Hematopoietic multipotent progenitor cell treated with erythropoietin and hydrocortisone succinate and interleukin-3 and kit ligand, for 8 days (in vitro differentiated cells): ENCODE data around the gene RUNX2.

Source experiments
- DNase-seq: peaks from one replicate; pipeline ENCODE4 v3.0.0-alpha.2; 2015

The RUNX2 gene

DNA sequence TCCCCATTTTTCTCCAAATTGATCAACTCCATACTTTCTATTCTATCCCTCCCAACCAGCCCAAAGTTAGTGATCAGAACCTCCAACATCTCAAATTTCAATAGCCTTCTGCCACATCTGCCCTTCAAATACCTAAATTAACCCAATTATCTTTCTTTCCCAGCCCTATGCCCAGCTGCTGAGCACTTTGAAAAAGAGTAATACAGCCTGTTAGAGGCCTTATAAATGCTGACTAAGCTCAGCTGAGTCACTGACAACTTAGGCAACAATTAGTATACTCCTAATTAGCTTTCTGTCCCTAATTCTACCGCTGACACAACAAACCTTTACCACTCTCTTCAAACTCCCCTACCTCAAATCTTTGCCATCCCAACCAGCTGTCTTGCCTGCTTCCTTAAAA is 23.5 kb downstream of the RUNX2 start:
- DNase-seq = no peak

DNA sequence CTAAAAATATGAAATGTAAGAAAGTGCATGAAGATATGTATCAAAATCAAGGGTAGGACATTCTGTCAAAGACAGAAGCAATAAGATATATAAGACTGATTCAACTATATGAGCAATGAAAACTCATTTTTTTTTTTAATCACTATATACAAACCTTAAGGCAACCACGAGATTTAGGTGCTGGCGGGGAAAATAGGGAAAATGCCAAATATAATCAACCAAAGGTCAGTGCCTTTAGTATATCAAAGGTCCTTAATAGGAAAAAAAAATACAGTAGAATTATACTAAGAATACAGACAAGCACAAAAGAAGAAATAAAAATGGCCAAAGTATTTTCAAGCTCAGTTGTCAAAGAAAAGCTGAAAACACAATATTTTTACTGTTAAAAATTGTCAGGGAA is 25.5 kb downstream of the RUNX2 start:
- no peak for DNase-seq

GRCh38 chr6:45364466-45364865 is 36.3 kb downstream of the RUNX2 start:
- DNase-seq = no peak

- DNase-seq = no peak
Measured at GRCh38 chr6:45365036-45365435, 36.9 kb downstream of the RUNX2 start.

- DNase-seq = no peak
Measured at GRCh38 chr6:45366534-45366933, 38.4 kb downstream of the RUNX2 start.

GRCh38 chr6:45367999-45368398 is 39.9 kb downstream of the RUNX2 start:
- no peak for DNase-seq

DNA sequence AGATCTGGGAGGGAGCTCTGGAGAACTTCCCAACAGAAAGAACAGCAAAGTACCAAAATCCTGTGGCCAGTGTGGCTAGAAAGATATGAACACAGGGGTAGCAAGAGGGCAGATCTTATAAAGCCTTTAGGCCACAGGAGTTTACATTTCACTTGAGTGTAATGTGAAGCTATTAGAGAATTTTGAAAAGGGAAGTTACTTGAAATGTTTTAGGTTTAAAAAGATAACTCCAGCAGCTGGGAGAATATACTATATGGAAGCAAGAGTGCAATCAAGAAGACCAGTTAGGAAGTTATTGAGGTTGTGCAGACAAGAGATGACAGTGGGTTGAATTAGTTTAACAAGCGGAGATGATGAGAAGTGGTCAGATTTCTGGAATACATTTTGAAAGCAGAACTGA is 41.7 kb downstream of the RUNX2 start:
- no peak for DNase-seq

DNA sequence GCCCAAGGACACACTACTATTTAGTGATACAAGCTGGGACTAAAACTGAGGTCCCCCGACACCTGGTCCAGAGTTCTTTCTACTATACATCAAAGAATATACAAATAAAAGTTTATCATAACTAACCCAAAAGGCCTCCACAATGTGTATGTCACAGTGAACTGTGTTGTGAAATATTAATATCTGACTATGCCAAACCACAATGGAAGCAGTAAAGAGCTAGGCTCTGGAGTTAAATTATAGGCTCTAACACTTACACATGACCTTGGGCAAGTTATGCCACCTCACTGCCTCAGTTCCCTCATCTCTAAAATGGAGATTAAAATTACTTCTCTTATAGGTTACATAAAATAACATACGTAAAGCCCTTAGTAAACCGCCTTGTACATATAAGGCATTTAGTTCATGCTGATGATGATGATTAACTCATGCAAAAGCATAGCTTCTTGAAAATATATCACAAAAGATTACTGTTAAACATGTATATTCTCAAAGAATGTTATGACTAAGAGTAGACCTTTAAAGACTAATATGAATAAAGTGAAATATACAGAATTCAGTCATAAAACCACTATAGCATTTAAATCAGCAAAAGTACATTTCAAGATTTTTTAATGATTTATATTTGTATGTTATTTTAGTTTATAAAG is 43.9 kb downstream of the RUNX2 start:
- DNase-seq = no peak

DNA sequence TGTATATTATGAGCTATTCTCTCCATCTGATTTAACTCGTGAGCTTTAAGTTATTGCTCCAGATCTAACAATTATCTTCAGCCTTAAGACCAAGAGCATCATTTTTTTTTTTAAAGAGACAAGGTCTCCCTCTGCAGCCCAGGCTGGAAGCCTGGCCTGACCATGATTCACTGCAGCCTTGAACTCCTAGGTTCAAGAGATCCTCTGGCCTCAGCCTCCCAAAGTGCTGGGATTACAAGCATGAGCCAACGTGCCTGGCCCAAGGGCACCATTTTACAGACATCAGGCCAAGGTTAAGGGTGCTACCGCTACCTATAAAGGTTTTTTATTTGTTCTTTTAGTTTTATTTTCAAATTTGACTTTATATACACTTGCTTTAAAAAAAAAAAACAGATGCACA is 47.3 kb downstream of the RUNX2 start:
- peak; percentile 12 for DNase-seq

- DNase-seq = peak; percentile 5
Measured at GRCh38 chr6:45376310-45377042, 48.3 kb downstream of the RUNX2 start.

DNA sequence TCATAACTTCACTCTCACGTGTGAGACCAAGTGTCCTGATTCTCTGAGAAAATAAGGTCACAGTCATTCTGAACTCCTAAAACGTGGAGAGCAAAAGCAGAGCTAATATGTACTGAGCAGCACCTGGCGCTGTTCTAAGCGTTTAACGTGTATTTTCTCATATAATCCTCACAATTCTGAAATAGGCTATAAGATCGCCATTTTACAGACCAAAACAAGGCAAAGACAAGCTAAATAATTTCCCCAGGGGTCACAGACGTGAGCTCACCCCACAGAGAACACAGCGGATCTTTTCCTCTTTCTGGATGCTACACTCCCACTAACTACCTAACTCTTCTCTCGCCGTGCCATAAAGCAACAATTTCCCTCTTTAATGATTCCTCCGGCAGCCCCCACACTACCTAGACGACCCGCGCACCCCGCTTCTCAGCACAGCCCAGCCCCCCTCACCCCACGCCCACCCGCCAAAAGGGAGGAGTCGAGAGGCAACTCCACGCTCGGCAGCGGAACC is 49.0 kb downstream of the RUNX2 start:
- DNase-seq = peak; percentile 49

DNA sequence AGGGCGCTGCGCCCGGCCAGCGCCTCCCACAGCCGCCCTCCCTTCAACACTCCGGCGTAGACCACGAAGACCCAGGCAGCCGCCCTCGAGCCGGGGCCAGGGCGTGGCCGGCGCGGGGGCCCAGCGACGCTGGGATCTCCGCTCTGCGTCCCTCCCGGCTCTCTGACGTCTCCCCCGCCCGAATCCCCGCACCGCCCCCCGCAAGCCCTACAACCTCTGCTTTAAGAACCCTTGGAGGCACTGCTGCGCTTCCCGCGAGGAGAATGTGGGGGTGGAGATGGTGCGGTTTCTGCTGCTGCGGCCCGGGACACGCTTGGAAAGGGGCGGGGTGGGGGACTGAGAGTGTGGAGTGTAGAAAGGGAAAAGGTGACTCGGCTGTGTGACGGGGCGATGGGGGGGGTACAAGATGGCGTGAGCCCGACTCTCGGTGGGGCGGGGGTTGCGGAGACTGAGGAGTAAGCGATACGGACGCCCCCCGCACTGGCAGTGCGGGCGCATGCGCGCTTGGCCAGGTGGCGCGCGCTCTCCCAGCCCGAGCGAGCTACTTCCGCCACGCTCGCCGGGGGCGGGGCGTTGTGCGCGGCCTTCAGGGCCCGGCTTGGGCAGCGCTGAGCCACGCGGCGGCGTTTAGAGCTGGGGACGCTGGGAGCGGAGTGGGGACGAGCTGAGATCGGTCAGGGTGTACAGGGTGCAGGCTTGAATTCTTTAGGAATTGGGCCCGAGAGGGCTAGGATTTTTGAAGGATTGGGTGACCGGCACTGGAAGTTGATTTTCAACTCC is 49.6 kb downstream of the RUNX2 start, which contains the start of gene SUPT3H:
TSS of gene SUPT3H (minus strand) at position 381 of the 780 bp plus-strand sequence.
- DNase-seq = peak; percentile 94

DNA sequence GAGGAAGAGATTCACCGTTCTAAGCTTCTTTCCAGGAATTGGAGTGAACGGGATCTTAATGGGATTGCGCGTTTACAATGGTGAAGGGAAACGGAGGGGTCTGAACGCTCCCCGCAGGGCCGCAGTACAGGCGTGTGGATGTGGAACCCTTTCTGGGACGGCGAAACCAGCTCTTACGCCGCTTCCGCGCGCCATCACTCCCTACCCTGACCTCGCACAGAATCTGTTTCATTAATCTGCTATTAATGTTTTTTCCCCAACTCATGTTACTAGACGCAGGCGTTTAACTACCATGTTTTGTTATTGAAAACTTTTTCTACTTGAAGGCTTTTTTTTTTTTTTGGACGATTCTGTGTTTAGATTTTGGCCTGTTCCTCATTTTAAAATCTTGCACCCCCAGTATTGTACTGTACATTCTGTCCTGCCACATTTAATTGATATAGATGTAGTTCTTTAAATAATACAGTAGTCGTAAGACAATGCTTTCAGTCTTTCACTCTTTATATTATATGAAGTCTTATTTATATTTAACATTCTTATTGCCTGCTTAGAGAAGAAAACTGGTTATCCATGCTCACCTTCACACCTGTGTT is 50.3 kb downstream of the RUNX2 start:
- no peak for DNase-seq

DNA sequence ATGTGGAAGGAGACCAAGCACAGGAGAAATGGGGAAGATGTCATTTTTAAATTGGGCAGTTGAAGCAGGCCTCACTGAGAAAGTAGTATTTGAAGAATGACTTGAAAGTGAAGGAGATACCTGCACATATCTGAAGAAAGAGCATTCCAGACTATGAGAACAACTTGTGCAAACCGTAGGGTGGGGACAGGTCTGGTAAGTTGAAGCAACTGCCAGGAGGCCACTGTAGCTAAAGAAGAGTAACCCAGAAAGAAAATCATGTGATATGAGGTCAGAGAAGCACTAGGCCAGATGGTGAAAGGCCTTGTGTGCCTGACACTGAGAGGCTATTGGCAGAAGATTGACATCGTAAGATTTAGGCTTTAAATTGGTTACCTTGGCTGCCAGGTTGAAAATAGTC is 54.3 kb downstream of the RUNX2 start:
- DNase-seq = no peak

DNA sequence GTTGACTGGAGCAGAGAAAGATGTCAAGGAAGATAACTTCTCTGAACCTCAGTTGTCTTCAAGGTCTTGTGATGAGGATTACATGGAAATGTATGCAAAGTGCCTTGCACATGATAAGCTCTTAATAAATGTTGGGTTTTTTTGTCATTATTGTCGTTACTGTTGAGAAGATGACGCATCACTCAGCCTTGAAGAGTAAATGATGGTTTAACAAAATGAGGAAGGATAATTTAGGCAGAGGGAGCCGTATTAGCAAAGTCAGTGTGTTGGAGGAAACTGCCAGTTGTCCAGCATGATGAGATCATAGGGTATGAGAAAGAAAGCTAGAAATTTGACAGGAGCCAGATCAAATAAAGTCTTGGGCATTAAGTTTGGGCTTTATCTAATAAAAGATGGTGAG is 58.4 kb downstream of the RUNX2 start:
- no peak for DNase-seq

DNA sequence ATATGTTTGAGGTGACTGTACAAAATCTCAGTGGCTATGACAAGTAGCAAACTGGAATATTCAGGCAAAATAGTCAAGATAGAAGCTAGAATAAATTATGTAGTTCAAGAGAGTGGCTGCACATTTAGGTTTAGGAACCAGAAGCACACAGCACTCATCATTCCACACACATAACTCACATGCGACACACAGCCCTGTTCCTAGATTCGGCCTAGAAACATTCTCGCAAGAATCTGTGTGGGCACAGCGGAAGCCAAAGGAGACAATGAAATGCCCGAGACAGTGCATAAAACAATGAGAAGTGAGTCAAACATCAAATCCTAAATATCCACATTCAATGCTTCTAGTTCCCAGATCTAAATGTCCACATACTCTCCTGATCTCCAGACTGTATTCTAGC is 59.1 kb downstream of the RUNX2 start:
- DNase-seq = no peak

- no peak for DNase-seq
Measured at GRCh38 chr6:45388328-45388727, 60.2 kb downstream of the RUNX2 start.

DNA sequence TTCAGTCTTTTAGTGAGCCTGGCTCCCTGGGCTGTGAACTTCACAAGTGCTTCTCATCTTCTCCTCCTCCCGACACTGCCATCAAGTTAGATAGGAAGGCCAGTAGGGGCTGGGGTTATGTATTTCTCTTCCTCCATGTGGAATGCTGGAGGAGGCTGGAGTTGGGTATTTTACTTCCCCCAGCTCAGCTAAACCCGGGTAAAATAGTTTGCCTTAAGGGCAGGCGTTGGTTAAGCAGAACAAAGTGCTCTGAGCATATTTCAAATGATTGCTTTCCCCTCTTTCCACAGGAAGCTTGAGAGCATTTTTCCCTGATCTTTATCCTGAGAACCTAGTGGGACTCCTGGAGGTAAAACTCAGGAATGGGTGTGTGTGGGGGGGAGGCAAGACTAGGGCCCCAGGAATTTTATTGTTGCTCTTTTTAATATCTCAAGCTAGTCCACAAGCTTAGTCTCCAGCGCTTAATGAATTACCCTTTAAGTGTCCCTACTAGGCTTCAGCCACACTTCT is 66.5 kb downstream of the RUNX2 start:
- DNase-seq = no peak

DNA sequence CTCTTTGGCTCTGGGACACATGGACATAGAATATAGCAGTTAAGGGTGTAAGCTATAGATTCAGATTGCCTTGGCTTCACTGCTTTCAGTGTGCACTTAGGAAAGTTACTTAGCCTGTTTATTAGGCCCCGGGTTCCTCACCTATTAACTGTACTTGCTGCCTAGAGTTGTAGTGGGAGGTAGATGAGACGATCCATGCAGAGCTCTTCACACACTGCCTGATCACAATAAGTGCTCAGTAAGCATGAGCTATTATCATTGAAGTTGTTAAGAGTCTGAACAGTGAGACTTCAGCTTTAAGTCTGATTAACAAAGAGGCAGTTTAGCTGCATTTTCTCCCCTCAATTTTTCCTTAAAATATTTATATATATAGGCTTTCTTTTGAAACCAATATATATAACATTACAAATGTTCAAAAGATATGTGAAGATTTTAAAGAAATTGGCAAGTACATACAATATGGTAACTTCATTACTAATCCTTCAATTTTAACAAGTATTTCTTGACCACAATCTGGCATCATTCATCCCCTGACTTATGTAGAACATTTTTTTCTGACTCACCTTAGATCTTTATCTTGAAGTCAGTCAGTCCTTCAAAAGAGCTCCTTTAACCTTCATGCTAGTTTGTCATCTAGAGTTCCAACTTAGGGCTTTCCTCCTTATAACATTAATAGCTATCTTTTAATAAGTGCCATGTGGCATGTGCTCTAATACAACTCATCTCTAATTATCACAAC is 70.1 kb downstream of the RUNX2 start:
- DNase-seq = no peak

GRCh38 chr6:45400021-45400420 is 71.9 kb downstream of the RUNX2 start:
- DNase-seq = no peak

DNA sequence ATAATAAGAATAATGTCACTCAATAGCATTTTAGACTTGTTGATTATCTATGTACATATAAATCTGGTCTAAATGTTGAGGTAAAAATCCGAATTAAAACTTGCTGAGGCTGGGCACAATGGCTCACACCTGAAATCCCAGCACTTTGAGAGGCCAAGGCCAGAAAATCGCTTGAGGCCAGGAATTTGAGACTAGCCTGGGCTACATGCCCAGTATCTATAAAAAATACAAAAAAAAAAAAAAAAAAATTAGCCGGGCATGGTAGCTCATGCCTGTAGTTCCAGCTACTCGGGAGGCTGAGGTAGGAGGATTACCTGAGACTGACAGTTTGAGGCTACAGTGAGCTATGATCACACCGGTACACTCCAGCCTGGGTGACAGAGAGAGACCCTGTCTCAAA is 83.8 kb downstream of the RUNX2 start:
- DNase-seq = no peak

DNA sequence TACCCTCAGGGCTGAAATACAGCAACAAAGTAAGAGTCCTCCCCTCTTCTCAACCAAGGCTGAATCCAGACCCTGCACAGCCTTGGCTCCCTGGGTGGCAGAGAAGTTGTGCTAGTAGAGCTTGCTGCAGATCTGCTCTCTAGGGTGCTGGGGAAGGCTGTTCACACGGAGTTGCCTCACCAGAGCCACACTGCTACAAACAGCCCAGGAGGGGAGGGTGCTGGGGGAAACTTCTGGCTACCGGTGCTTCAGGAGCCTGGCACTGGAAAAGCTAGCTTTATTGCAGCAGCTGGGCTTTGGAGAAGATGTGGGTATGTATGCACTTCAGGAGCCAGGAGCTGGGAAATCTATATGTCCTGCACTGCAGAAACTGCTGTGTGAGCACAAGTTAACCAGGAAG is 87.2 kb downstream of the RUNX2 start:
- DNase-seq = no peak
